PC-3 (cell line): ENCODE data around the gene RTN3.

Experiments
- CTCF ChIP-seq: fragments of 300-600 bp; sonication (generic); conservative IDR thresholded peaks from 2 replicates; pipeline ENCODE4 v1.5.1; 2017; ENCODE audit warnings: antibody characterized with exemption, low read depth, mild to moderate bottlenecking, low read length
- EZH2 ChIP-seq: fragments of 300-600 bp; sonication (generic); IDR thresholded peaks from one replicate; pipeline ENCODE4 v1.6.1; 2017; ENCODE audit warnings: antibody characterized with exemption, mild to moderate bottlenecking, low read length; ENCODE audit not compliant: unreplicated experiment
- EZH2phosphoT487 ChIP-seq: fragments of 300-600 bp; sonication (generic); IDR thresholded peaks from 2 replicates; pipeline ENCODE4 v1.6.1; 2018; ENCODE audit warnings: mild to moderate bottlenecking, antibody characterized with exemption, low read length, borderline replicate concordance

- TF ChIP-seq CTCF (no peak), EZH2 (no peak), EZH2phosphoT487 (no peak)
These were observed 79.9 kb downstream of the RTN3 start for GRCh38 chr11:63761188-63761587.
